Gastroesophageal sphincter (tissue), 4 donors: Measurements from ENCODE around the gene HYCC1. TPM values are rescaled to one million over a fixed set of nuclear protein-coding genes. Genes with fewer than 3 reads are reported as not detected.
A peak's percentile ranks its signal among the peaks of the same experiment; 100 is the strongest.
"Not testable (repeated sequence)": the region's sequence is repeated elsewhere in the genome, so short reads cannot be mapped to it uniquely, and the experiment has no call there.

Experiments used
- ATAC-seq: fragments of 150-250 bp; one replicate; pipeline ENCODE4 v1.9.1; 2016; ENCODE audit warnings: mild to moderate bottlenecking, moderate library complexity
- H3K27ac ChIP-seq, 4 donors: fragments of 200-600 bp; sonication (generic) in 3 of 4; 1 replicate in 3 of 4; 2 replicates in 1 of 4; pipeline ENCODE4 v1.5.1; 2016 to 2019
- H3K27me3 ChIP-seq: fragments of 200-600 bp; sonication (generic); one replicate; pipeline ENCODE4 v1.5.1; 2019
- H3K36me3 ChIP-seq, 2 donors: fragments of 200-600 bp; sonication (generic); one replicate each; pipeline ENCODE4 v1.5.1; 2019; ENCODE audit warnings: control low read depth in 1 of 2
- H3K4me1 ChIP-seq, 3 donors: fragments of 200-600 bp; sonication (generic); 1 replicate in 2 of 3; 2 replicates in 1 of 3; pipeline ENCODE4 v1.5.1; 2016 to 2019; ENCODE audit warnings: control low read depth in 2 of 3
- H3K4me3 ChIP-seq, 2 donors: fragments of 200-600 bp; sonication (generic); one replicate each; pipeline ENCODE4 v1.5.1; 2019; ENCODE audit warnings: mild to moderate bottlenecking in 1 of 2, moderate library complexity in 1 of 2
- H3K9me3 ChIP-seq, 3 donors: fragments of 200-600 bp; sonication (generic); one replicate each; pipeline ENCODE4 v1.5.1; 2017 to 2019; ENCODE audit warnings: control low read depth in 2 of 3
- EP300 ChIP-seq: sonication (generic); formaldehyde crosslinking; IDR thresholded peaks from one replicate; pipeline ENCODE4 v1.6.1; 2017; ENCODE audit warnings: antibody characterized with exemption, mild to moderate bottlenecking
- POLR2A ChIP-seq, 2 donors: fragments of 450-650 bp; IDR thresholded peaks; one replicate each; pipeline ENCODE4 v1.6.1; 2017; ENCODE audit warnings: antibody characterized with exemption in 2 of 2, mild to moderate bottlenecking in 2 of 2, moderate library complexity in 1 of 2
- POLR2AphosphoS5 ChIP-seq: sonication (generic); formaldehyde crosslinking; IDR thresholded peaks from one replicate; pipeline ENCODE4 v1.6.1; 2017; ENCODE audit warnings: antibody characterized with exemption
- WGBS, 2 donors: methylation state at CpG; one replicate each; pipeline ENCODE4 v1.1.5; 2018; ENCODE audit warnings: low coverage in 1 of 2; 5-methylcytosine and 5-hydroxymethylcytosine counted together
- total RNA-seq, 4 donors: library from RNA; depleted of rRNA; stranded (reverse); fragments of >200 nt; gene quantifications; one replicate each; pipeline ENCODE4 v1.1.0, GENCODE V29; 2016
- TF ChIP-seq, protein P1 (sequence below), 4 experiments: fragments of 200-600 bp in 2 of 4; fragments of 450-650 bp in 2 of 4; sonication (generic) in 1 of 4; IDR thresholded peaks; one replicate each; pipeline ENCODE4 v1.5.1; 2017 to 2019; ENCODE audit warnings: antibody characterized with exemption in 4 of 4, mild to moderate bottlenecking in 2 of 4, moderate library complexity in 2 of 4

Gene HYCC1
- total RNA-seq, 4 donors from 2014 or later: 39.7 to 87.7 (median 52.7) TPM

DNA sequence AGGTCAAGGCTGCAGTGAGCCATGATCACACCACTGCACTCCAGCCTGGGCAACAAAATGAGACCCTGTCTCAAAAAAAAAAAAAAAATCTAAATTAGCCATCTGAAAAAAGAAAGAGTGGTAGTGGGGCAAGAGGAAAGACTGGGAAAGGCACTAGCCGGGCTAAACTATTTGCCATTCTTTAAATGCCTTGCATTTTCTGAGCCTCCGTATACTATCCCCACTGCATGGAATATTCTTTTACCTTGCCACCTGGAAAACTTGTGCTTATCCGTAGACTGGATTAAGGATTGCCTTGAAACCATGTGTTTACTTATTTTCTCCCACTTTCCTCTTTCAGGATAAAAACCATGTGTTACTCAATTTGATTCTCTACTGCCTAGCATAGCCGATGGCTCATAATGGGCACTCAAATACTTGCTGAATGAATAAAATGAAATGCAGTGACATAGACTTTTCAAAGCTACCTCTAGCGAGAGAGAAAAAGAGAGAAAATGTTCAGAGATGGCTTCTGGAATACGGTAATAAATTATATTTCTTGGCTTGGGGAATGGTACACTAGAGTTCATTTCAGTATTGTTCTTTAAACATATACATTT is 30.6 kb downstream of the HYCC1 start:
- WGBS, 2 donors: 90 to 94% methylated on average over 6 of the region's 6 CpGs
- H3K27ac ChIP-seq: no peak overlapping the region
- TF ChIP-seq POLR2A (IDR thresholded peaks at IDR 0.05) (no peak), POLR2AphosphoS5 (no peak), EP300 (no peak)
- TF ChIP-seq, protein P1, sequence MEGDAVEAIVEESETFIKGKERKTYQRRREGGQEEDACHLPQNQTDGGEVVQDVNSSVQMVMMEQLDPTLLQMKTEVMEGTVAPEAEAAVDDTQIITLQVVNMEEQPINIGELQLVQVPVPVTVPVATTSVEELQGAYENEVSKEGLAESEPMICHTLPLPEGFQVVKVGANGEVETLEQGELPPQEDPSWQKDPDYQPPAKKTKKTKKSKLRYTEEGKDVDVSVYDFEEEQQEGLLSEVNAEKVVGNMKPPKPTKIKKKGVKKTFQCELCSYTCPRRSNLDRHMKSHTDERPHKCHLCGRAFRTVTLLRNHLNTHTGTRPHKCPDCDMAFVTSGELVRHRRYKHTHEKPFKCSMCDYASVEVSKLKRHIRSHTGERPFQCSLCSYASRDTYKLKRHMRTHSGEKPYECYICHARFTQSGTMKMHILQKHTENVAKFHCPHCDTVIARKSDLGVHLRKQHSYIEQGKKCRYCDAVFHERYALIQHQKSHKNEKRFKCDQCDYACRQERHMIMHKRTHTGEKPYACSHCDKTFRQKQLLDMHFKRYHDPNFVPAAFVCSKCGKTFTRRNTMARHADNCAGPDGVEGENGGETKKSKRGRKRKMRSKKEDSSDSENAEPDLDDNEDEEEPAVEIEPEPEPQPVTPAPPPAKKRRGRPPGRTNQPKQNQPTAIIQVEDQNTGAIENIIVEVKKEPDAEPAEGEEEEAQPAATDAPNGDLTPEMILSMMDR (IDR thresholded peaks at IDR 0.05): no peak

DNA sequence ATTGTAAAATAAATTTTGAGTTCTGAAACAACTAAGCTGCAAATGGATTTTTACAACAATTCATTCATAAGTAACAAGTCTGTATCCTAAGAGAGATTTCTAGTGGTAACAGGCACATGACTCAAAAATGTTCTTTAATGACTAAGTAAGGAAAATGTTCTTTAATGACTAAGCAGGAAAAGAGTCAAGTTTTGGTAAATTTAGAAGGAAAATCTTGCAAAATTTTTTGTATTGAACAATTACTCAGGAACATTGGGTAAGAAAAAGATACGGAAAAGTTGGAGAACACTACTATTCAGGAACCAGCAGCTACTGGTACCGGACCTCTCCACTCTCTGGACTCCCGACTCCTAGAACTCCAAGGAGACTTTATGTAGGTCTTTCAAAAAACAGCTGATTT is 33.5 kb downstream of the HYCC1 start:
- H3K36me3 ChIP-seq: peaks cover 0 to 20% of the 10 kb centered on the region in 2 donors
- H3K4me3 ChIP-seq: no peak overlapping the region
- peak; percentile 84 for ATAC-seq
- WGBS, 2 donors: 73 to 90% methylated on average over 3 of the region's 3 CpGs
- H3K27me3 ChIP-seq: no peaks in the 10 kb centered on the region
- H3K9me3 ChIP-seq: no peaks in the 10 kb centered on the region
- H3K27ac ChIP-seq: no peak overlapping the region
- peaks cover 0 to 5% (median 0%) of the 10 kb centered on the region in 3 donors for H3K4me1 ChIP-seq
- TF ChIP-seq POLR2AphosphoS5: peak; percentile 9
- TF ChIP-seq, protein P1 (IDR thresholded peaks at IDR 0.05): no peak

More for the DNA sequence above, 30.6 kb downstream of the HYCC1 start:
- no peaks in the 10 kb centered on the region for H3K36me3 ChIP-seq
- ATAC-seq: no peak
- H3K9me3 ChIP-seq: no peaks in the 10 kb centered on the region
- no peaks in the 10 kb centered on the region for H3K27me3 ChIP-seq
- H3K4me3 ChIP-seq: no peak overlapping the region
- H3K4me1 ChIP-seq: peaks cover 0 to 5% (median 0%) of the 10 kb centered on the region in 3 donors

DNA sequence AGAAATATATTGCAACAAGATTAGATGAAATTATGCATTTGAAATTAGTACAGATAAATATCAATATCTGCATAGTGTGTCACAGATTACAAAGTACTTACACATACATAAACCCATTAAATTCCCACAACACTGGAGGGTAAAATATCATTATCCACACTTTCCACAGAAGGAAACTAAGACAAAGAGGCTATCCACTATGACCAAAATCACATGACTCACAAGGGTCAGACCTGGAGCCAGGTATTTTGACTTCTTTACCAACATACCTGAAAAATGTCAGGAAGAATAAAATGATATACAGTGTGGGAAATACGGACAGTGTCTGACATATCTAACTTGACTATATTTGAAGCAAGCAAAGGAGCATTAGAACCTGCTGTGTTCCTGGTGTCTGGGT is 34.1 kb downstream of the HYCC1 start:
- H3K9me3 ChIP-seq: no peaks in the 10 kb centered on the region
- peaks cover 0 to 5% (median 0%) of the 10 kb centered on the region in 3 donors for H3K4me1 ChIP-seq
- no peak overlapping the region for H3K27ac ChIP-seq
- TF ChIP-seq, protein P1 (IDR thresholded peaks at IDR 0.05): no peak
- TF ChIP-seq POLR2A (IDR thresholded peaks at IDR 0.05) (no peak), EP300 (no peak), POLR2AphosphoS5 (no peak)
- H3K4me3 ChIP-seq: no peak overlapping the region
- H3K27me3 ChIP-seq: no peaks in the 10 kb centered on the region
- ATAC-seq: no peak
- WGBS, 2 donors: 89 to 100% methylated on average over 1 of the region's 1 CpG
- H3K36me3 ChIP-seq: peaks cover 0 to 26% of the 10 kb centered on the region in 2 donors

DNA sequence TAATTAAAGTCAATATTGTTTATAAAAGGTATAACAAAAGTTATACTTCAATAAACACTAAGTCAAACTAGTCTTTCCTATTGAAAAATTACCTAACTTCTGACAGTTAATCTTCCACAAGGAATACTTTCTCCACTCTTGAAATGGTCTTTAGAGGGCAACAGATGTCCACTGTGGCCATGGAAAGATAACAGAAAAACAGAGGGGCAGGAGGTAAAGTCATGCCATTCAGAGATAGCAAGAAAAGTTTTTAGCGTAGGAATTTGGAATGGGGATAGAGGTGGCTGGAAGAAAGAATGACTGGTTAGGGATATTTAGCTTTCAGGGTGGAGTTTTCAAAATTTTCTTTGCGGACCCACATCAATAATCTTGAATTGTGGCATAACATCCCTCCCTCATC is 34.7 kb downstream of the HYCC1 start:
- Histone ChIP-seq H3K27ac (no peak overlapping the region), H3K4me3 (no peak overlapping the region), H3K4me1 (peaks cover 0 to 5% (median 0%) of the 10 kb centered on the region in 3 donors), H3K36me3 (peaks cover 0 to 32% of the 10 kb centered on the region in 2 donors), H3K9me3 (no peaks in the 10 kb centered on the region), H3K27me3 (no peaks in the 10 kb centered on the region)
- ATAC-seq: no peak
- 84 to 97% methylated on average over 2 of the region's 2 CpGs for WGBS, 2 donors
- TF ChIP-seq POLR2AphosphoS5: no peak
- no peak for TF ChIP-seq EP300
- TF ChIP-seq, protein P1 (IDR thresholded peaks at IDR 0.05): no peak
- no peak for TF ChIP-seq POLR2A (IDR thresholded peaks at IDR 0.05)

DNA sequence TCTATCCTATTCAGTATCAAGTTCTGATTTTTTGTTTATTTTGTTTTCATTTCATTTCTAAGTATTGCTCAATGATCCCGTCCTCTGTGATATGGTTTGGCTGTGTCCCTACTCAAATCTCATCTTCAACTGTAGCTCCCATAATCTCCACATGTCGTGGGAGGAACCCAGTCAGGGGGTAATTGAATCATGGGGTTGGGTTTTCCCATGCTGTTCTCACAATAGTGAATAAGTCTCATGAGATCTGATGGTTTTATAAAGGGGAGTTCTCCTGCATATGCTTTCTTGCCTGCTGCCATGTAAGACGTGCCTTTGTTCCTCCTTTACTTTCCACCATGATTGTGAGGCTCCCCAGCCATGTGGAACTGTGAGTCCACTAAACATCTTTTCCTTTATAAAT is 39.3 kb downstream of the HYCC1 start:
- 87 to 100% methylated on average over 1 to 3 of the region's 3 CpGs for WGBS, 2 donors
- H3K36me3 ChIP-seq: peaks cover 0 to 60% of the 10 kb centered on the region in 2 donors
- not testable (repeated sequence) for ATAC-seq, H3K27ac ChIP-seq, H3K4me3 ChIP-seq, H3K4me1 ChIP-seq, H3K27me3 ChIP-seq, H3K9me3 ChIP-seq
